Measurements from ENCODE around the gene ANP32E.

DNA sequence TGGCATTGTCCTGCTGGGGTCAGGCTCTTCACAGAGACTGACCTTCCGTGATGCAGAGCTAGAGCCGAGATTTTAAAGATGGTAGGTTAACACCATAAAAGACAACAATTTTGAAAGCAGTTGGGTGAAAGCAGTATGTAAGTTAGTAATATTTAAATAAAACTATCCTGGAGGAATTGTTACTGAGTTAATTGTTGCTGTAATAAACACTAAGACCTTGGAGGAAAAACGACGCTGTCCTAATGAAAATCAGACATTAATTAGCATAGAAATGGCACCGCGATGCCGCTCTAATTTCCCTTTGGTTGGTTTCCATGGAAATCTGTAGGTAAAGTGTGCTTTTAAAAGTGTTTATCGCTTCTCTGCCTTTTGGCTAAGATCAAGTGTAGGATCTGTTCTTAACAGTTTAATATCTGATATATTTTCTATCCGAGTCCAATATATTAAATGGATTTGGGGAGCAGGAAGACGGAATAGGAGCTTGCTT is 745 bp upstream of the ANP32E start:
- TF ChIP-seq, protein P1, sequence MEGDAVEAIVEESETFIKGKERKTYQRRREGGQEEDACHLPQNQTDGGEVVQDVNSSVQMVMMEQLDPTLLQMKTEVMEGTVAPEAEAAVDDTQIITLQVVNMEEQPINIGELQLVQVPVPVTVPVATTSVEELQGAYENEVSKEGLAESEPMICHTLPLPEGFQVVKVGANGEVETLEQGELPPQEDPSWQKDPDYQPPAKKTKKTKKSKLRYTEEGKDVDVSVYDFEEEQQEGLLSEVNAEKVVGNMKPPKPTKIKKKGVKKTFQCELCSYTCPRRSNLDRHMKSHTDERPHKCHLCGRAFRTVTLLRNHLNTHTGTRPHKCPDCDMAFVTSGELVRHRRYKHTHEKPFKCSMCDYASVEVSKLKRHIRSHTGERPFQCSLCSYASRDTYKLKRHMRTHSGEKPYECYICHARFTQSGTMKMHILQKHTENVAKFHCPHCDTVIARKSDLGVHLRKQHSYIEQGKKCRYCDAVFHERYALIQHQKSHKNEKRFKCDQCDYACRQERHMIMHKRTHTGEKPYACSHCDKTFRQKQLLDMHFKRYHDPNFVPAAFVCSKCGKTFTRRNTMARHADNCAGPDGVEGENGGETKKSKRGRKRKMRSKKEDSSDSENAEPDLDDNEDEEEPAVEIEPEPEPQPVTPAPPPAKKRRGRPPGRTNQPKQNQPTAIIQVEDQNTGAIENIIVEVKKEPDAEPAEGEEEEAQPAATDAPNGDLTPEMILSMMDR (IDR thresholded peaks at IDR 0.05) = peak in 1 of 6 experiments; percentile 1
- no peak for TF ChIP-seq POLR2A (IDR thresholded peaks at IDR 0.05)
